PC-9 (cell line): ENCODE data around the gene ATP10D.

Experiments used
- CTCF ChIP-seq: fragments of 200-600 bp; sonication (generic); conservative IDR thresholded peaks from 2 replicates; pipeline ENCODE4 v1.6.1; 2017; ENCODE audit warnings: mixed run types, antibody characterized with exemption, mild to moderate bottlenecking, moderate library complexity
- EZH2 ChIP-seq: fragments of 200-600 bp; sonication (generic); IDR thresholded peaks from 2 replicates; pipeline ENCODE4 v1.8.0; 2017; ENCODE audit warnings: antibody characterized with exemption, low read depth

GRCh38 chr4:47474799-47475198 is 10.3 kb upstream of the ATP10D start:
- TF ChIP-seq CTCF (no peak), EZH2 (no peak)
